ENCODE data around the gene TBC1D32.

DNA sequence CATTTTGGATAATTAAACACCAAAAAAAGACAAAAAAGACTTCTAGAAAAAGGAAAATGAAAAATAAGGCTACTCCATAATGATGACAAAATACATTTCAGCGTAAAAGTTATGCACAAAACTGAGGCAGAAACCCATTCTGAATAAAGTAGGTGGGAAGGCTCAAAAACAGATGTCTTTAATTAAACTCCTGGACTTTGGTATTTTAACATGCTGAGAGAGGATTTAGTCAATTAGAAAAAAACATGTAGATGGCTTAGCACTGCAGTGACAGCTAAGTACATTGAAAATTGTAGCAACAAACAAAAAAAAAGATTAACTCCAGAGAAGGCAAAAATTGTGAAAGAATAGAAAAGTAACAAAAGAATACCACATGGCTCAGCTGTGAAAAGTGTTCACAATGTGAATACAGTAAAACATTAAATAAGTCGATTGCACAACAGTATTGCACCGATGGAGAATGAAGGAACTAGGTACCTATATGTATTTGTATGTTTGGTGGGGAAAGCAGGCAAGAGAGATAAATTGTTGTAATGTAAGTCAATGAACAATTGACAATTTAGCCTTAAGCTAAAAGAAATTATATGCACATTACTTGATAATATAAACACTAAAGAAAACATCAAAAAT lies 59.5 kb downstream of the TBC1D32 start:
- TF ChIP-seq CTCF (IDR thresholded peaks at IDR 0.05; ENCODE audit: insufficient read depth, low read depth, low read length) (no peak), EZH2 (IDR thresholded peaks at IDR 0.05; ENCODE audit: insufficient read depth, low read length) (no peak)

Data from astrocyte (in vitro differentiated cells and primary cell).